H9 (cell line): Measurements from ENCODE around the gene GNA12. TPM values are rescaled to one million over a fixed set of nuclear protein-coding genes. Genes with fewer than 3 reads are reported as not detected.

ENCODE experiments used
- DNase-seq: peaks from one replicate; pipeline ENCODE4 v3.0.0-alpha.2; 2017
- H2AFZ ChIP-seq: one replicate; pipeline ENCODE4 v1.6.1; 2013; ENCODE audit warnings: mild to moderate bottlenecking, low read length, control low read depth, moderate library complexity
- H2AK5ac ChIP-seq: 2 replicates; pipeline ENCODE4 v1.6.1; 2013; ENCODE audit warnings: low read length, control low read depth, mixed read lengths; ENCODE audit not compliant: insufficient read length
- H2BK120ac ChIP-seq: one replicate; pipeline ENCODE4 v1.6.1; 2013; ENCODE audit warnings: low read depth, mild to moderate bottlenecking, low read length, control low read depth, inconsistent platforms; ENCODE audit not compliant: poor library complexity, severe bottlenecking
- H2BK12ac ChIP-seq: 2 replicates; pipeline ENCODE4 v1.6.1; 2013; ENCODE audit warnings: low read length, control low read depth, mixed read lengths, low read depth; ENCODE audit not compliant: insufficient read length
- H2BK15ac ChIP-seq: 2 replicates; pipeline ENCODE4 v1.6.1; 2013; ENCODE audit warnings: low read depth, low read length, control low read depth
- H2BK20ac ChIP-seq: one replicate; pipeline ENCODE4 v1.6.1; 2013; ENCODE audit warnings: low read depth, mild to moderate bottlenecking, low read length, control low read depth, inconsistent platforms; ENCODE audit not compliant: poor library complexity, severe bottlenecking
- H2BK5ac ChIP-seq: 2 replicates; pipeline ENCODE4 v1.6.1; 2013; ENCODE audit warnings: low read length, control low read depth, mixed read lengths; ENCODE audit not compliant: insufficient read length
- H3K14ac ChIP-seq: 2 replicates; pipeline ENCODE4 v1.6.1; 2013; ENCODE audit warnings: low read length, control low read depth; ENCODE audit not compliant: insufficient read depth
- H3K18ac ChIP-seq: 2 replicates; pipeline ENCODE4 v1.6.1; 2013; ENCODE audit warnings: low read depth, mild to moderate bottlenecking, mixed read lengths, low read length, control low read depth; ENCODE audit not compliant: insufficient read length
- H3K23ac ChIP-seq: 2 replicates; pipeline ENCODE4 v1.6.1; 2013; ENCODE audit warnings: low read length, control low read depth, mixed read lengths, low read depth; ENCODE audit not compliant: insufficient read length
- H3K23me2 ChIP-seq: 2 replicates; pipeline ENCODE4 v1.6.1; 2013; ENCODE audit warnings: low read depth, mild to moderate bottlenecking, mixed read lengths, low read length, control low read depth; ENCODE audit not compliant: insufficient read length, poor library complexity, severe bottlenecking
- H3K27ac ChIP-seq: 2 replicates; pipeline ENCODE4 v1.5.1; 2013; ENCODE audit warnings: low read length, control low read depth, mixed read lengths, low read depth; ENCODE audit not compliant: insufficient read length
- H3K27me3 ChIP-seq: 2 replicates; pipeline ENCODE4 v1.6.1; 2013; ENCODE audit warnings: low read length, control low read depth, inconsistent platforms; ENCODE audit not compliant: insufficient read depth
- H3K4ac ChIP-seq: 2 replicates; pipeline ENCODE4 v1.6.1; 2013; ENCODE audit warnings: low read depth, mild to moderate bottlenecking, control low read depth, inconsistent platforms, low read length, moderate library complexity
- H3K4me1 ChIP-seq: 2 replicates; pipeline ENCODE4 v1.6.1; 2013; ENCODE audit warnings: low read length, control low read depth, inconsistent platforms; ENCODE audit not compliant: insufficient read depth
- H3K4me2 ChIP-seq: 2 replicates; pipeline ENCODE4 v1.6.1; 2013; ENCODE audit warnings: low read length, control low read depth, mixed read lengths; ENCODE audit not compliant: insufficient read length, insufficient read depth
- H3K56ac ChIP-seq: 2 replicates; pipeline ENCODE4 v1.6.1; 2013; ENCODE audit warnings: low read depth, mild to moderate bottlenecking, mixed read lengths, low read length, control low read depth; ENCODE audit not compliant: insufficient read length
- H3K79me1 ChIP-seq: 2 replicates; pipeline ENCODE4 v1.6.1; 2013; ENCODE audit warnings: low read depth, mild to moderate bottlenecking, moderate library complexity, low read length, control low read depth, inconsistent platforms; ENCODE audit not compliant: insufficient read depth, poor library complexity, severe bottlenecking
- H3K79me2 ChIP-seq: 2 replicates; pipeline ENCODE4 v1.6.1; 2013; ENCODE audit warnings: low read length, control low read depth, inconsistent platforms; ENCODE audit not compliant: insufficient read depth
- H3K9ac ChIP-seq: 2 replicates; pipeline ENCODE4 v1.6.1; 2013; ENCODE audit warnings: low read length, control low read depth, mixed read lengths; ENCODE audit not compliant: insufficient read length; ENCODE audit errors: extremely low read depth
- H3K9me3 ChIP-seq: one replicate; pipeline ENCODE4 v1.6.1; 2013; ENCODE audit warnings: low read depth, low read length, inconsistent platforms; ENCODE audit not compliant: control insufficient read depth
- H3T11ph ChIP-seq: one replicate; pipeline ENCODE4 v1.6.1; 2013; ENCODE audit warnings: mild to moderate bottlenecking, low read length, control low read depth, inconsistent platforms
- H4K20me1 ChIP-seq: one replicate; pipeline ENCODE4 v1.6.1; 2013; ENCODE audit not compliant: control insufficient read depth, insufficient read length, insufficient read depth
- H4K5ac ChIP-seq: 2 replicates; pipeline ENCODE4 v1.6.1; 2013; ENCODE audit warnings: low read depth, mild to moderate bottlenecking, mixed read lengths, low read length, control low read depth; ENCODE audit not compliant: insufficient read length
- H4K8ac ChIP-seq: replicated peaks from 2 replicates; pipeline ENCODE4 v1.6.1; 2013; ENCODE audit warnings: low read length, control low read depth, mixed read lengths, low read depth; ENCODE audit not compliant: insufficient read length
- H4K91ac ChIP-seq: 2 replicates; pipeline ENCODE4 v1.6.1; 2013; ENCODE audit warnings: low read depth, mild to moderate bottlenecking, moderate library complexity, mixed read lengths, low read length, control low read depth; ENCODE audit not compliant: insufficient read length
- H3K27ac Mint-ChIP-seq, 3 experiments: 2 replicates in 2 of 3; 3 replicates in 1 of 3; pipeline ENCODE4 v1.8.0; 2020 to 2021; ENCODE audit warnings: mixed read lengths in 3 of 3, mild to moderate bottlenecking in 1 of 3, moderate library complexity in 1 of 3
- H3K27me3 Mint-ChIP-seq: 2 replicates; pipeline ENCODE4 v1.8.0; 2021; ENCODE audit warnings: low read depth, mild to moderate bottlenecking, moderate library complexity, mixed read lengths
- H3K36me3 Mint-ChIP-seq, 3 experiments: 2 replicates in 2 of 3; 3 replicates in 1 of 3; pipeline ENCODE4 v1.8.0; 2020 to 2021; ENCODE audit warnings: low read depth in 3 of 3, mixed read lengths in 3 of 3; ENCODE audit not compliant: insufficient read depth in 1 of 3
- H3K4me1 Mint-ChIP-seq, 2 experiments: 2 replicates each; pipeline ENCODE4 v1.8.0; 2020; ENCODE audit warnings: mixed read lengths in 2 of 2
- H3K4me3 Mint-ChIP-seq, 2 experiments: 2 replicates in 1 of 2; 3 replicates in 1 of 2; pipeline ENCODE4 v1.8.0; 2020 to 2021; ENCODE audit warnings: mild to moderate bottlenecking in 2 of 2, mixed read lengths in 2 of 2, moderate library complexity in 1 of 2
- H3K9me3 Mint-ChIP-seq, 2 experiments: 2 replicates in 1 of 2; 3 replicates in 1 of 2; pipeline ENCODE4 v1.8.0; 2020; ENCODE audit warnings: mild to moderate bottlenecking in 2 of 2, mixed read lengths in 2 of 2, moderate library complexity in 1 of 2
- CTCF ChIP-seq: fragments of 200-600 bp; sonication (generic); conservative IDR thresholded peaks from 3 replicates; pipeline ENCODE4 v1.8.0; 2021; ENCODE audit warnings: antibody characterized with exemption, mild to moderate bottlenecking
- WGBS: extraction: QIAGEN DNeasy Blood & Tissue Kit; methylation state at CpG from one replicate; pipeline ENCODE4 v1.1.7; 2013; ENCODE audit warnings: missing lambda C conversion rate, low lambda C conversion rate, mixed read lengths; ENCODE audit not compliant: insufficient read length; ENCODE audit errors: extremely low coverage; 5-methylcytosine and 5-hydroxymethylcytosine counted together
- total RNA-seq: library from RNA; stranded (reverse); gene quantifications from 2 replicates; pipeline ENCODE4 v1.2.1, GENCODE V29; 2021

The GNA12 gene
- total RNA-seq, 1 experiment from 2014 or later, result 60.2 TPM

GRCh38 chr7:2717293-2718261 lies 126.5 kb downstream of the GNA12 start:
- Histone ChIP-seq H3K4me2 (no peak overlapping the region), H3K4me1 (no peaks in the 10 kb centered on the region), H2BK20ac (no peak overlapping the region), H3T11ph (no peak overlapping the region), H3K79me1 (no peaks in the 10 kb centered on the region), H2AFZ (no peak overlapping the region), H4K20me1 (no peaks in the 10 kb centered on the region), H3K23ac (no peak overlapping the region), H4K8ac (no peak overlapping the region), H4K5ac (no peak overlapping the region), H3K9ac (no peak overlapping the region), H3K18ac (no peak overlapping the region), H3K23me2 (no peaks in the 10 kb centered on the region), H3K9me3 (no peaks in the 10 kb centered on the region), H2BK5ac (no peak overlapping the region), H2BK12ac (no peak overlapping the region), H3K27me3 (no peaks in the 10 kb centered on the region), H3K4ac (no peak overlapping the region), H4K91ac (no peak overlapping the region), H2AK5ac (no peak overlapping the region), H2BK15ac (no peak overlapping the region), H3K79me2 (no peaks in the 10 kb centered on the region), H3K27ac (no peak overlapping the region), H3K56ac (no peak overlapping the region), H2BK120ac (no peak overlapping the region), H3K14ac (no peak overlapping the region)
- H3K9me3 Mint-ChIP-seq, result no peaks in the 10 kb centered on the region
- no peaks in the 10 kb centered on the region for H3K27me3 Mint-ChIP-seq
- WGBS, result no CpG with 5 or more reads among the region's 47 CpGs
- no peak for DNase-seq
- H3K36me3 Mint-ChIP-seq, result peaks cover 22 to 53% (median 48%) of the 10 kb centered on the region in 3 experiments
- peak overlapping the region; percentile 28 to 77 (median 73); a peak in 3 of 7 replicates for H3K27ac Mint-ChIP-seq
- H3K4me1 Mint-ChIP-seq, result peaks cover 3 to 14% of the 10 kb centered on the region in 2 experiments; a peak in 3 of 4 replicates
- H3K4me3 Mint-ChIP-seq, result no peak overlapping the region
- TF ChIP-seq CTCF, result no peak
